Measurements from ENCODE around the gene TSC22D1.

Gene TSC22D1

DNA sequence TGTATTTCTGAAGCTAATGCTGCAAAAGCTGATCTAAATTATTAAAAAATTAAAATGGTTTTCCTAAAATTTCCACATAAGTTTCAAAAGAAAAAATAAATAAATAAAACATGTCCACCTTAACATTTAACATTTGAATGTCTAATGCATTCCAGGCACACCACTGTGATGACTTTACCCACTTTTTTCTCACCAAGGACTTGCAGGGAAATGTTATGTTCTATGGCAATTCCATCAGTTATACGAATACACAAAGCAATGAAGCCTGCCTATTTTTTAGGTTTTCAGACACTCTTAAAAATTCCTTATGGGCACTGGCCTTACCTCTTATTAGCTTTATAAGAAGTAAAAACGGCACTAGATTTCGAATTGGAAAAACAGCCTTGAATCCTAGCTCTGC is 10.2 kb downstream of the TSC22D1 start:
- no peak for TF ChIP-seq CTCF (IDR thresholded peaks at IDR 0.05)

DNA sequence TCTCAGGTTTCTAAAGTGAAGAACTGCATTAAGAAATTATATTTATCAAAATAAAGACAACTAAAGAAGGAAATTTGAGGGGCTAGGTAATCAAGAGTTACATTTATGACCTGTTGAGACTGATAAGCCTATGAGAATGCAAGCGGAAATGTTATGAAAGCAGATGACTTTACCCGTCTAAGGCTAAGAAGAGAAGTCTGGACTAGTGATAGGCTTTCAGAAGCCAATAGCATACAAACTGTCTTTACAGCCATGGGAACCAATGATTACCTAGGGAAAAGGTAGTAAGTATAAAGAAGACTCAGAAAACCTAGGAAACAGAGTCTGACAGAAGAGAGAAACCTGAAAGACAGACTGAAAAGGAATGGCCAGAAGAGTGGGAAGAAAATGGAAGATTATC is 11.2 kb downstream of the TSC22D1 start:
- TF ChIP-seq CTCF (IDR thresholded peaks at IDR 0.05) = no peak

- TF ChIP-seq CTCF (IDR thresholded peaks at IDR 0.05) = no peak
Observed at GRCh38 chr13:44561351-44561750, 14.8 kb downstream of the TSC22D1 start.

DNA sequence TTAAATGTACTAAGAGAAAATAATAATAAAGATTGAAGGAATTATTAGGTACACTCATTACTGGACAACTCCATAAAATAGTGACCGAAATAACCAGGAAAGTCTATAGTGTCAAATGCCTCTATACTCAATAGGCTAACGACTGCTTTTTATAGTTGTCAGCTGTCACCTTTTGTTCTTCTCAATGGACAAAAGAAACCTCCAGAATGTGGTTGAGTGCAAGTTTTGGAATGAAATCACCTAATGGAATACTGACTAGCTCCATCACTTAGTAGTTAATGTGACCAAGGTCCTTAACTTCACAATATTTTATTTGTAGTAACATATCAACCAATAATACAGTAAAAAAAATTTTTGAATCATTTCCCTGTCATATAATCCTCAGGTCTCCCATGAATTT is 18.1 kb downstream of the TSC22D1 start:
- no peak for TF ChIP-seq CTCF (IDR thresholded peaks at IDR 0.05)

DNA sequence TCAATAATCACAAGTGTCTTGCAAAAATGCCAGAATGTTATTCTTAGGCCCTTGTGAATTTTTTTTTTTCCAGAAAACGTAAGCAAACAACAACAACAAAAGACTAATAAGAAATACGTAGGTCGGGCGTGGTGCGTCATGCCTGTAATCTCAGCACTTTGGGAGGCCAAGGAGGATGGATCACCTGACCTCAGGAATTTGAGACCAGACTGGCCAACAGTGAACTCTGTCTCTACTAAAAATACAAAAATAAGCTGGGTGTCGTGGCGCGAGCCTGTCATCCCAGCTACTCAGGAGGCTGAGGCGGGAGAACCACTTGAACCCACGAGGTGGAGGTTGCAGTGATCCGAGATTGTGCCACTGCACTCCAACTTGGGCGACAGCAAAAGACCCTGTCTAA is 20.9 kb downstream of the TSC22D1 start:
- no peak for TF ChIP-seq CTCF (IDR thresholded peaks at IDR 0.05)

DNA sequence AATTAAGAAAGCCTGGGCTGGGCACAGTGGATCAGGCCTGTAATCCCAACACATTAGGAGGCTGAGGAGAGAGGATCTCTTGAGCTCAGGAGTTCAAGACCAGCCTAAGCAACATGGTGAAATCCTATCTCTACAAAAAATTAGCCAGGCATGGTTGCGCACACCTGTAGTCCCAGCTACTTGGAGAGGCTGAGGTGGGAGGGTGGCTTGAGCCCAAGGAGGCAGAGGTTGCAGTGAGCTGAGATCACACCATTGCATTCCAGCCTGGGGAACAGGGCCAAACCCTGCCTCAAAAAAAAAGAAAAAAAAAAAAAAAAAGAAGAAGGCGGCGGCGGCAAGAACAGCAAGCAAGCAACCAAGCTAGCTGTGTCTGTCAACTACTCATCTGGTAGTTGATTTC is 26.7 kb downstream of the TSC22D1 start:
- TF ChIP-seq CTCF (IDR thresholded peaks at IDR 0.05) = no peak

- no peak for TF ChIP-seq CTCF (IDR thresholded peaks at IDR 0.05)
Observed at GRCh38 chr13:44546164-44546563, 30.0 kb downstream of the TSC22D1 start.

DNA sequence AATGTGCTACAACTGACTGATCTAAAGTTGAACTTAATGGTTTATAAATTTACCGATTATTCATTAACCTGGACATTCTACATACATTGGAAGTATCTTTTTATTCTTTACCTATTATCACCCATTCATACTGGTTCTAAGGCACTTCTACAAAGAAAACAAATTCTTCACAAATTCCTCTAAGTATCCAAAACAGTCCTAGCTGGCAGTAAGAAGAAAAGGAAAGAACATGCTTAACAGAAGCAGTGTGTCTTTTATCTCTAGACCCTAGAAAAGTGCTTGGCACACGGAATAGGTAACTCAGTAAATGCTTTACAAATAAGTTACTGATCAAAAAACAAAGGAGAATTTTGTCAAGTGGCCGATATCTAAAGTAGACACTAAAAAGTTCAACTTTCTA is 32.8 kb downstream of the TSC22D1 start:
- TF ChIP-seq CTCF (IDR thresholded peaks at IDR 0.05) = no peak
